Esophagus muscularis mucosa (tissue), 4 donors: ENCODE results near the gene DPYD.

ENCODE experiments used
- CTCF ChIP-seq, 3 experiments: fragments of 200-600 bp in 2 of 3; fragments of 450-650 bp in 1 of 3; sonication (generic) in 2 of 3; IDR thresholded peaks; one replicate each; pipeline ENCODE4 v1.5.1; 2017 to 2019; ENCODE audit warnings: antibody characterized with exemption in 3 of 3, mild to moderate bottlenecking in 2 of 3, moderate library complexity in 1 of 3
- EP300 ChIP-seq: sonication (generic); formaldehyde crosslinking; IDR thresholded peaks from one replicate; pipeline ENCODE4 v1.6.1; 2017; ENCODE audit warnings: antibody characterized with exemption
- POLR2A ChIP-seq: fragments of 450-650 bp; IDR thresholded peaks from one replicate; pipeline ENCODE4 v1.6.1; 2017; ENCODE audit warnings: antibody characterized with exemption, moderate library complexity, mild to moderate bottlenecking, low read depth
- POLR2AphosphoS5 ChIP-seq, 2 donors: sonication (generic); formaldehyde crosslinking; IDR thresholded peaks; one replicate each; pipeline ENCODE4 v1.6.1; 2017; ENCODE audit warnings: antibody characterized with exemption in 2 of 2

GRCh38 chr1:97332716-97333115 is 588.1 kb downstream of the DPYD start:
- TF ChIP-seq EP300, result no peak
- TF ChIP-seq CTCF (IDR thresholded peaks at IDR 0.05), result no peak
- TF ChIP-seq POLR2A, result no peak
- no peak for TF ChIP-seq POLR2AphosphoS5 (IDR thresholded peaks at IDR 0.05)
